ENCODE measurements around the gene EPB41L4B.

EPB41L4B gene

DNA sequence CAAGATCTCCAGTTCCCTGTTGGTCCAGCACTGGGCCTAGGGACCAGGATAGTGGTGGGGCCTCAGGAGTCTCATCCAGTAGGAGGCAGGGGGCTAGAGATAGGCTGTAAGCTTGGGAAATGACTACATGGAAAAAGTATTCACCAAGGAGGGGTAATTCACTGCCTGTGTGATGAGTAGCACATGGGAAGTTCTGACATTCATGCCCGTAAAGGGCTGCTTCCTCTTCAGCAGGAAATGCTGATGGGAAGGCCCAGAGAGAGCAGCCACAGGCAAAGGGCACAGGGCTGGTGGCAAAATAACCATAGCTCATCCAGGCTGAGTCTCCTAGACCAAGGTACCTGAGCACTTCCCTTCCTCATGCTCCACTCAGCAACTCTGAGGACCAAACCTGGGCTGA lies 130.7 kb downstream of the EPB41L4B start:
- Histone ChIP-seq H3K4me2 (ENCODE audit: low read length) (no peak overlapping the region), H3K9me3 (ENCODE audit: low read length) (no peaks in the 10 kb centered on the region), H3K27ac (ENCODE audit: low read depth, low read length, poor library complexity, severe bottlenecking) (no peak overlapping the region), H3K27me3 (ENCODE audit: insufficient read depth, low read length) (peaks cover 4% of the 10 kb centered on the region; the same call in 1 of the 2 replicates), H3K36me3 (ENCODE audit: insufficient read depth, low read length) (no peaks in the 10 kb centered on the region), H4K20me1 (ENCODE audit: insufficient read depth, low read length) (no peaks in the 10 kb centered on the region), H3K4me3 (ENCODE audit: low read depth, low read length, poor library complexity, severe bottlenecking) (no peak overlapping the region), H3F3A (ENCODE audit: insufficient read depth, low read length) (no peaks in the 10 kb centered on the region), H3K9me2 (ENCODE audit: low read depth, low read length) (no peaks in the 10 kb centered on the region), H2AFZ (ENCODE audit: low read length) (no peak overlapping the region), H3K9ac (ENCODE audit: low read length) (no peak overlapping the region), H3K79me2 (ENCODE audit: insufficient read depth, low read length) (no peaks in the 10 kb centered on the region), H3K4me1 (ENCODE audit: insufficient read depth, low read length, severe bottlenecking) (no peaks in the 10 kb centered on the region)
- no peak for TF ChIP-seq EZH2 (IDR thresholded peaks at IDR 0.05; ENCODE audit: borderline replicate concordance, low read length)
- TF ChIP-seq, protein P1, sequence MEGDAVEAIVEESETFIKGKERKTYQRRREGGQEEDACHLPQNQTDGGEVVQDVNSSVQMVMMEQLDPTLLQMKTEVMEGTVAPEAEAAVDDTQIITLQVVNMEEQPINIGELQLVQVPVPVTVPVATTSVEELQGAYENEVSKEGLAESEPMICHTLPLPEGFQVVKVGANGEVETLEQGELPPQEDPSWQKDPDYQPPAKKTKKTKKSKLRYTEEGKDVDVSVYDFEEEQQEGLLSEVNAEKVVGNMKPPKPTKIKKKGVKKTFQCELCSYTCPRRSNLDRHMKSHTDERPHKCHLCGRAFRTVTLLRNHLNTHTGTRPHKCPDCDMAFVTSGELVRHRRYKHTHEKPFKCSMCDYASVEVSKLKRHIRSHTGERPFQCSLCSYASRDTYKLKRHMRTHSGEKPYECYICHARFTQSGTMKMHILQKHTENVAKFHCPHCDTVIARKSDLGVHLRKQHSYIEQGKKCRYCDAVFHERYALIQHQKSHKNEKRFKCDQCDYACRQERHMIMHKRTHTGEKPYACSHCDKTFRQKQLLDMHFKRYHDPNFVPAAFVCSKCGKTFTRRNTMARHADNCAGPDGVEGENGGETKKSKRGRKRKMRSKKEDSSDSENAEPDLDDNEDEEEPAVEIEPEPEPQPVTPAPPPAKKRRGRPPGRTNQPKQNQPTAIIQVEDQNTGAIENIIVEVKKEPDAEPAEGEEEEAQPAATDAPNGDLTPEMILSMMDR (IDR thresholded peaks at IDR 0.05; ENCODE audit: low read length), result no peak

GRCh38 chr9:109186857-109187520 lies 133.9 kb downstream of the EPB41L4B start:
- H3K27me3 ChIP-seq (ENCODE audit: insufficient read depth, low read length), result peaks cover 4% of the 10 kb centered on the region; the same call in 1 of the 2 replicates
- no peaks in the 10 kb centered on the region for H3K36me3 ChIP-seq (ENCODE audit: insufficient read depth, low read length)
- no peak overlapping the region for H3K4me3 ChIP-seq (ENCODE audit: low read depth, low read length, poor library complexity, severe bottlenecking)
- no peaks in the 10 kb centered on the region for H3K9me3 ChIP-seq (ENCODE audit: low read length)
- H3K9ac ChIP-seq (ENCODE audit: low read length), result no peak overlapping the region
- H3F3A ChIP-seq (ENCODE audit: insufficient read depth, low read length), result no peaks in the 10 kb centered on the region
- no peak for TF ChIP-seq EZH2 (IDR thresholded peaks at IDR 0.05; ENCODE audit: borderline replicate concordance, low read length)
- TF ChIP-seq, protein P1 (IDR thresholded peaks at IDR 0.05; ENCODE audit: low read length), result no peak
- no peak overlapping the region for H3K27ac ChIP-seq (ENCODE audit: low read depth, low read length, poor library complexity, severe bottlenecking)
- no peaks in the 10 kb centered on the region for H3K4me1 ChIP-seq (ENCODE audit: insufficient read depth, low read length, severe bottlenecking)
- no peaks in the 10 kb centered on the region for H3K79me2 ChIP-seq (ENCODE audit: insufficient read depth, low read length)
- H4K20me1 ChIP-seq (ENCODE audit: insufficient read depth, low read length), result no peaks in the 10 kb centered on the region
- no peak overlapping the region for H3K4me2 ChIP-seq (ENCODE audit: low read length)
- H3K9me2 ChIP-seq (ENCODE audit: low read depth, low read length), result no peaks in the 10 kb centered on the region
- H2AFZ ChIP-seq (ENCODE audit: low read length), result no peak overlapping the region

GRCh38 chr9:109182940-109183798 lies 137.7 kb downstream of the EPB41L4B start:
- H3K9me3 ChIP-seq (ENCODE audit: low read length), result no peaks in the 10 kb centered on the region
- H3K36me3 ChIP-seq (ENCODE audit: insufficient read depth, low read length), result no peaks in the 10 kb centered on the region
- H3K4me1 ChIP-seq (ENCODE audit: insufficient read depth, low read length, severe bottlenecking), result no peaks in the 10 kb centered on the region
- no peak overlapping the region for H3K9ac ChIP-seq (ENCODE audit: low read length)
- no peak overlapping the region for H3K27ac ChIP-seq (ENCODE audit: low read depth, low read length, poor library complexity, severe bottlenecking)
- TF ChIP-seq, protein P1 (IDR thresholded peaks at IDR 0.05; ENCODE audit: low read length), result peak; percentile 41; the same call in 1 of the 2 replicates
- no peak for TF ChIP-seq EZH2 (IDR thresholded peaks at IDR 0.05; ENCODE audit: borderline replicate concordance, low read length)
- H4K20me1 ChIP-seq (ENCODE audit: insufficient read depth, low read length), result no peaks in the 10 kb centered on the region
- H3K27me3 ChIP-seq (ENCODE audit: insufficient read depth, low read length), result no peaks in the 10 kb centered on the region
- no peak overlapping the region for H3K4me2 ChIP-seq (ENCODE audit: low read length)
- no peaks in the 10 kb centered on the region for H3K79me2 ChIP-seq (ENCODE audit: insufficient read depth, low read length)
- no peak overlapping the region for H3K4me3 ChIP-seq (ENCODE audit: low read depth, low read length, poor library complexity, severe bottlenecking)
- H3F3A ChIP-seq (ENCODE audit: insufficient read depth, low read length), result no peaks in the 10 kb centered on the region
- no peaks in the 10 kb centered on the region for H3K9me2 ChIP-seq (ENCODE audit: low read depth, low read length)
- H2AFZ ChIP-seq (ENCODE audit: low read length), result no peak overlapping the region

Data from OCI-LY1 (cell line).